ENCODE measurements around the gene VPS52. TPM values are rescaled to one million over a fixed set of nuclear protein-coding genes. Genes with fewer than 3 reads are reported as not detected.

Gene VPS52, protein sequence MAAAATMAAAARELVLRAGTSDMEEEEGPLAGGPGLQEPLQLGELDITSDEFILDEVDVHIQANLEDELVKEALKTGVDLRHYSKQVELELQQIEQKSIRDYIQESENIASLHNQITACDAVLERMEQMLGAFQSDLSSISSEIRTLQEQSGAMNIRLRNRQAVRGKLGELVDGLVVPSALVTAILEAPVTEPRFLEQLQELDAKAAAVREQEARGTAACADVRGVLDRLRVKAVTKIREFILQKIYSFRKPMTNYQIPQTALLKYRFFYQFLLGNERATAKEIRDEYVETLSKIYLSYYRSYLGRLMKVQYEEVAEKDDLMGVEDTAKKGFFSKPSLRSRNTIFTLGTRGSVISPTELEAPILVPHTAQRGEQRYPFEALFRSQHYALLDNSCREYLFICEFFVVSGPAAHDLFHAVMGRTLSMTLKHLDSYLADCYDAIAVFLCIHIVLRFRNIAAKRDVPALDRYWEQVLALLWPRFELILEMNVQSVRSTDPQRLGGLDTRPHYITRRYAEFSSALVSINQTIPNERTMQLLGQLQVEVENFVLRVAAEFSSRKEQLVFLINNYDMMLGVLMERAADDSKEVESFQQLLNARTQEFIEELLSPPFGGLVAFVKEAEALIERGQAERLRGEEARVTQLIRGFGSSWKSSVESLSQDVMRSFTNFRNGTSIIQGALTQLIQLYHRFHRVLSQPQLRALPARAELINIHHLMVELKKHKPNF
- 39.9 TPM for polyA plus RNA-seq (2013, experiment 1 of 2)
- polyA plus RNA-seq (2013, experiment 2 of 2), result 39.6 TPM

GRCh38 chr6:33271468-33272274 is at the start of gene VPS52, which contains the start of gene RPS18:
TSS of gene VPS52 (minus strand) at chr6:33271876. CDS start at chr6:33271675, 201 bp downstream.
TSS of gene RPS18 (plus strand) at chr6:33272075. CDS start at chr6:33272120, 45 bp downstream.
- Histone ChIP-seq H2BK15ac (replicated peaks; ENCODE audit: low read depth) (no peak within 1 kb of the TSS), H4K5ac (ENCODE audit: low read length) (peak within 1 kb of the TSS; percentile 98), H4K8ac (ENCODE audit: low read depth, low read length) (no peak within 1 kb of the TSS), H3K4me1 (ENCODE audit: control insufficient read depth, low read depth, low read length) (peaks cover 3% of the 10 kb centered on the region), H3K27me3 (ENCODE audit: insufficient read depth, low read length, poor library complexity) (no peaks in the 10 kb centered on the region), H3K27ac (ENCODE audit: low read depth, low read length) (peak within 1 kb of the TSS; percentile 65), H3K9ac (ENCODE audit: low read length) (peak within 1 kb of the TSS; percentile 100), H2BK5ac (ENCODE audit: low read length) (peak within 1 kb of the TSS; percentile 79), H3K4me3 (ENCODE audit: low read length) (peak within 1 kb of the TSS; percentile 100), H3K23ac (ENCODE audit: low read length) (peak within 1 kb of the TSS; percentile 94), H3K36me3 (ENCODE audit: control insufficient read depth, insufficient read depth, low read length) (peaks cover 13% of the 10 kb centered on the region), H3K18ac (ENCODE audit: low read length) (peak within 1 kb of the TSS; percentile 85), H3K4me2 (ENCODE audit: low read length) (peak within 1 kb of the TSS; percentile 95), H3K79me1 (ENCODE audit: low read length) (peaks cover 13% of the 10 kb centered on the region), H3K79me2 (ENCODE audit: control insufficient read depth, insufficient read depth, low read length) (peaks cover 37% of the 10 kb centered on the region), H2BK120ac (ENCODE audit: low read depth, low read length) (no peak within 1 kb of the TSS), H2AK5ac (ENCODE audit: low read length) (peak within 1 kb of the TSS; percentile 99), H3K4ac (ENCODE audit: low read depth, low read length) (peak within 1 kb of the TSS; percentile 87), H3K56ac (ENCODE audit: low read length) (peak within 1 kb of the TSS; percentile 99)
- WGBS (ENCODE audit: extremely low coverage, insufficient coverage, low lambda C conversion rate), result no CpG with 5 or more reads among the region's 48 CpGs
- peak; percentile 100 for DNase-seq

- no peak overlapping the region for H3K4me3 ChIP-seq (ENCODE audit: low read length)
Observed at GRCh38 chr6:33321227-33321626, 49.6 kb upstream of the VPS52 start.

DNA sequence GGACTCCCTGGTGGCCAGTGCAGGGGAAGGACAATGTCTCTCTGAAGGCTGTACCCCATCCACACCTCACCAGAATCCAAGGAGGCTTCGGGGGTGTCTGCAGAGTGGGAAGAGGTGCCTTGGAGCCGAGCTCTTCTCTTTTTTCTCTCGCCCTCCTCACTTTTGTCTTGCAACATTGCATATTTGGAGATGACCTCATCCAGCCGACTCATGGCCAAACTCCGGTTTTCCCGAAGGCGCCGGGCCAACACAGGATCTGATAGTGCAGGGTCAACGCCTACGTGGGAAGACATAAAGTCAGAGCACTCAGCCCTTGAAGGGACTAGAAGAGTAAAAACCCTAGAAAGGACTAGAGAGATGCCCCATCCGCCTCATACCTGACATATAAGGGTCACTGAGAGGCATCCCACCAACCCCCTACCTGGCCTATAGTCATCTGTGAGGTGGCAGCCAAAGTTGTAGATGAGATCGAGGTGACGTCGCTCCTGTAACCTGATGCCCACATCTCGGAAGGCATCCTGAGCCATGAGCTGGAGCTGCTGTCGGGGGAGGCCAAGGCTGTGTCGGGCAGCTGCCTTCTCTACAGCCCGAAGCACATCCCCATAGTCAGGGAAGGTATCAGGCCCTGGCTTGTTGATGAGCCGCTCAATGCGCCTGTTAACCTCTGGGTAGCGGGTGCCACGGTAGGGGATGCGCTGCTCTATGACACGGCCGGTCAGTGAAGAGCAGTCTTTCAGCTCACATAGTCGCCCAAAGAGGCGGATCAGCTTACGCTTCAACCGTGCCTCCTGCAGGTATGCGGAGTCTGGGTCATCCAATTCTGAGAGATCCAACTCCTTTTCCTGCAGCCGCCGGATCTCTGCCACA is 48.9 kb upstream of the VPS52 start:
- H3K36me3 ChIP-seq (ENCODE audit: control insufficient read depth, insufficient read depth, low read length), result peaks cover 5% of the 10 kb centered on the region
- H4K5ac ChIP-seq (ENCODE audit: low read length), result no peak overlapping the region
- H3K4ac ChIP-seq (ENCODE audit: low read depth, low read length), result no peak overlapping the region
- peak overlapping the region; percentile 48 for H3K27ac ChIP-seq (ENCODE audit: low read depth, low read length)
- peak; percentile 91 for DNase-seq
- no peak overlapping the region for H2BK15ac ChIP-seq (replicated peaks; ENCODE audit: low read depth)
- no peak overlapping the region for H2AK5ac ChIP-seq (ENCODE audit: low read length)
- WGBS (ENCODE audit: extremely low coverage, insufficient coverage, low lambda C conversion rate), result no CpG with 5 or more reads among the region's 32 CpGs
- H3K23ac ChIP-seq (ENCODE audit: low read length), result no peak overlapping the region
- H3K4me2 ChIP-seq (ENCODE audit: low read length), result peak overlapping the region; percentile 3
- H4K8ac ChIP-seq (ENCODE audit: low read depth, low read length), result no peak overlapping the region
- H3K79me1 ChIP-seq (ENCODE audit: low read length), result peaks cover 7% of the 10 kb centered on the region
- no peak overlapping the region for H2BK120ac ChIP-seq (ENCODE audit: low read depth, low read length)
- H3K4me1 ChIP-seq (ENCODE audit: control insufficient read depth, low read depth, low read length), result peaks cover 9% of the 10 kb centered on the region
- peak overlapping the region; percentile 99 for H3K56ac ChIP-seq (ENCODE audit: low read length)
- H3K4me3 ChIP-seq (ENCODE audit: low read length), result no peak overlapping the region
- no peak overlapping the region for H3K18ac ChIP-seq (ENCODE audit: low read length)
- H3K9ac ChIP-seq (ENCODE audit: low read length), result peak overlapping the region; percentile 87
- H3K27me3 ChIP-seq (ENCODE audit: insufficient read depth, low read length, poor library complexity), result no peaks in the 10 kb centered on the region
- peaks cover 26% of the 10 kb centered on the region for H3K79me2 ChIP-seq (ENCODE audit: control insufficient read depth, insufficient read depth, low read length)
- no peak overlapping the region for H2BK5ac ChIP-seq (ENCODE audit: low read length)

More at GRCh38 chr6:33321227-33321626, 49.6 kb upstream of the VPS52 start:
- H3K36me3 ChIP-seq (ENCODE audit: control insufficient read depth, insufficient read depth, low read length), result peaks cover 5% of the 10 kb centered on the region
- H4K8ac ChIP-seq (ENCODE audit: low read depth, low read length), result no peak overlapping the region
- H3K79me2 ChIP-seq (ENCODE audit: control insufficient read depth, insufficient read depth, low read length), result peaks cover 26% of the 10 kb centered on the region
- no peak overlapping the region for H2BK120ac ChIP-seq (ENCODE audit: low read depth, low read length)
- peak overlapping the region; percentile 97 for H3K4me2 ChIP-seq (ENCODE audit: low read length)
- H3K9ac ChIP-seq (ENCODE audit: low read length), result peak overlapping the region; percentile 87
- H2BK15ac ChIP-seq (replicated peaks; ENCODE audit: low read depth), result no peak overlapping the region
- H3K56ac ChIP-seq (ENCODE audit: low read length), result peak overlapping the region; percentile 99
- H3K4ac ChIP-seq (ENCODE audit: low read depth, low read length), result no peak overlapping the region
- H3K79me1 ChIP-seq (ENCODE audit: low read length), result peaks cover 7% of the 10 kb centered on the region
- no CpG with 5 or more reads among the region's 9 CpGs for whole genome bisulfite sequencing (ENCODE audit: extremely low coverage, insufficient coverage, low lambda C conversion rate)
- H3K4me1 ChIP-seq (ENCODE audit: control insufficient read depth, low read depth, low read length), result peaks cover 9% of the 10 kb centered on the region
- no peak overlapping the region for H2BK5ac ChIP-seq (ENCODE audit: low read length)
- H3K27ac ChIP-seq (ENCODE audit: low read depth, low read length), result peak overlapping the region; percentile 48
- H2AK5ac ChIP-seq (ENCODE audit: low read length), result no peak overlapping the region
- no peak overlapping the region for H3K23ac ChIP-seq (ENCODE audit: low read length)
- no peak overlapping the region for H3K18ac ChIP-seq (ENCODE audit: low read length)
- H4K5ac ChIP-seq (ENCODE audit: low read length), result no peak overlapping the region
- no peaks in the 10 kb centered on the region for H3K27me3 ChIP-seq (ENCODE audit: insufficient read depth, low read length, poor library complexity)
- DNase-seq, result no peak

- Histone ChIP-seq H3K4ac (ENCODE audit: low read depth, low read length) (no peak overlapping the region), H3K27me3 (ENCODE audit: insufficient read depth, low read length, poor library complexity) (no peaks in the 10 kb centered on the region), H3K27ac (ENCODE audit: low read depth, low read length) (no peak overlapping the region), H2BK15ac (replicated peaks; ENCODE audit: low read depth) (no peak overlapping the region), H4K5ac (ENCODE audit: low read length) (no peak overlapping the region), H3K4me2 (ENCODE audit: low read length) (no peak overlapping the region), H2BK120ac (ENCODE audit: low read depth, low read length) (no peak overlapping the region), H3K56ac (ENCODE audit: low read length) (no peak overlapping the region), H3K36me3 (ENCODE audit: control insufficient read depth, insufficient read depth, low read length) (peaks cover 5% of the 10 kb centered on the region), H4K8ac (ENCODE audit: low read depth, low read length) (no peak overlapping the region), H3K4me3 (ENCODE audit: low read length) (no peak overlapping the region), H3K79me2 (ENCODE audit: control insufficient read depth, insufficient read depth, low read length) (peaks cover 26% of the 10 kb centered on the region), H2AK5ac (ENCODE audit: low read length) (no peak overlapping the region), H3K9ac (ENCODE audit: low read length) (no peak overlapping the region), H2BK5ac (ENCODE audit: low read length) (no peak overlapping the region), H3K23ac (ENCODE audit: low read length) (no peak overlapping the region), H3K79me1 (ENCODE audit: low read length) (peaks cover 7% of the 10 kb centered on the region), H3K18ac (ENCODE audit: low read length) (no peak overlapping the region), H3K4me1 (ENCODE audit: control insufficient read depth, low read depth, low read length) (peaks cover 9% of the 10 kb centered on the region)
- no peak for DNase-seq
- no CpG with 5 or more reads among the region's 3 CpGs for WGBS (ENCODE audit: extremely low coverage, insufficient coverage, low lambda C conversion rate)
Observed at GRCh38 chr6:33319939-33320314, 48.3 kb upstream of the VPS52 start.
